G401.6 (cell line): Measurements from ENCODE around the gene P3H1.
"Not testable (repeated sequence)": the region's sequence is repeated elsewhere in the genome, so short reads cannot be mapped to it uniquely, and the experiment has no call there.

Experiments
- FAIRE-seq: peaks from 2 replicates; lab custom pipeline; 2012; peaks lifted over from hg19 to GRCh38; lab: Jason Lieb, UNC

P3H1 gene

GRCh38 chr1:42773420-42773819, 6.6 kb upstream of the P3H1 start:
- FAIRE-seq = no peak

DNA sequence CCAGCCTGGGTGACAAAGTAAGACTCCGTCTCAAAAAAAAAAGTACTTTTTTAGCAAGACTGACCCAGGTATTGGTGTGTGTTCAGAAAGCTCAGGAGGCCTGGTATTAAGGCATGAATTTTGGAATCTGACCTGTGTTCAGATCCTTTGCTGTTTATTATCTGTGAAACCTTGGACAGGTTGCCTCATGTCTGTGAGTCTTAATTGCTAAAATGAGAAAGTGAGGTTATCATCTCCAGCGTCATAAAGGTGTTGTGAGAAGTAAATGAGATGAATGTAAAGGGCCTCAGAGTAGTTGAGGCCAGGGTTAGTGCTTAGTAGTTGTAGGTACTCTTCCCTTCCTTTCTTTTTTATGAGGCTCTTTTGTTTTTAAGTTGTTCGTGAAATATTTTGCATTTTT, 3.0 kb upstream of the P3H1 start:
- no peak for FAIRE-seq

- no peak for FAIRE-seq
Measured at GRCh38 chr1:42768172-42768571, 1.3 kb upstream of the P3H1 start.

DNA sequence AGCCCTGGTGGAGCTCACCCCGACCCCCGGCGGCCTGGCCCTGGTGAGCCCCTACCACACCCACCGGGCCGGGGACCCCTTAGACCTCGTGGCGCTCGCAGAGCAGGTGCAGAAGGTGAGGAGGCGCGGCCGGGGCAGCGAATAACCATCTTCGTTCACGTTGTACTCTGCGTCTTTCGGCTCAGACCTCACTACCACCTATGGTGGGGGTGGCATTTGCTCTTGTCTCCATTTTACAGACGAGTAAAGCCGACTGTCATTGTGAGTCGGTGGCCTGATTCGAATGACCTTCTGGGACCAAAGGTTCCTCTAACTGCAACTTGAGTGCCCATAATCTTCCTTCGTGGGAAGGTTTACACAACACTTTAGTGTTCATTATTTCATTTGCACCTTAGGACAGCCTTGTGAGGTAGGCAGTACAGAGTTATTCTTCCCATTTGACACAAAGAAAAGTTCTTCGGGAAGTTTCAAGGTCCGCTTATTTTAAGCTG, 727 bp upstream of the P3H1 start:
- no peak for FAIRE-seq

GRCh38 chr1:42765832-42766740, 742 bp downstream of the P3H1 start:
- FAIRE-seq = peak; percentile 52

GRCh38 chr1:42765269-42765668, 1.6 kb downstream of the P3H1 start:
- FAIRE-seq = no peak

DNA sequence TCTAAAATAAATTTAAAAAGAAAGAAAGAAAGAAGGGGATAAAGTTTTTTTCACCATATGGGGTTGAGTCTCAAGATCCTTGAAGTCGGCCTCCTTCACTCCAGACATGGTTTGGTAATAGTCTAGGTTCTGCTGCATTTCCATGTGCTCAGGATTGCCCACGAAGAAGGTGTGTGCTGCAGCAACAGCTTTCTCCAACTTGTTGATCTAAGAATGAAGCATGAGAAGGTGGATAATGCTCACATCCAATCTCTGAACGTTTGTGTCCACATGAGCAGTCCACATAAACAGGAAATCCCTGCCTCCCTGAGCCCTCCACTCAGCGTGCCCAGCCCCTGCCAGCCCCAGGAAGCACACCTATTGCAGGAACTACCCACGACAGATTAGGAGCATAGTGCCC, 4.6 kb downstream of the P3H1 start:
- no peak for FAIRE-seq

DNA sequence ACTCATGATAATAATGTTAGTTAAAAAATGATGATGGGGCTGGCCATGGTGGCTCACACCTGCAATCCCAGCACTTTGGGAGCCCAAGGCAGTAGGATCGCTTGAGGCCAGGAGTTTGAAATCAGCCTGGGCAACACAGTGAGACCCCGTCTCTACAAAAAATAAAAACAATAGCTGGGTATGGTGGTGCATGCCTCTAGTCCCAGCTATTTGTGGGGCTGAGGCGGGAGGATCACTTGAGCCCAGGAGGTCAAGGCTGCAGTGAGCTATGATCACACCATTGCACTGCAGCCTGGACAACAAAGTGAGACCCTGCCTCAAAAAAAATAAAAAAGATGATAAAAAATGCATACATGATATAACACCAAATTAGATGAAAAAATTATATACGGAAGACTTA, 5.3 kb downstream of the P3H1 start:
- no peak for FAIRE-seq

GRCh38 chr1:42759114-42759513, 7.7 kb downstream of the P3H1 start:
- FAIRE-seq = no peak

DNA sequence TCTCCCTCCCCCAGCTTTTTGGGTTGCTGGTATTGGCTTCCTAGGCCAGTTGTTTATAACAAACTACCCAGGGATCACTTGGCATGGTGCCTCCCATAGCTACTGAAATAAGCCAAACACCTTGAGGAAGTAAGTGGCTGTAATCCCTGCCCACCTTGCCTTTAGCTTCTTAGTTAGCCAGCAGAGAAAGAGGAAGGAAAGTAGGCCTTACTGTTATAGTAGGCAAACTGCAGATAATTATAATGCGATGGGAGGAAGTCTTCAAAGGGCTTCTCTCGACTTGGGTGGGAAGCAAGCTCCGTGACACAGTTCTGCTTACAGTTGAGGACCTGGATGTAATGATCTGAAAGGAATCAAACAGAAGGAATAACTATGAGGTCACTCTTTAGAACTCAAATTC, 8.2 kb downstream of the P3H1 start:
- FAIRE-seq = no peak

GRCh38 chr1:42757892-42758275, 8.9 kb downstream of the P3H1 start:
- no peak for FAIRE-seq

DNA sequence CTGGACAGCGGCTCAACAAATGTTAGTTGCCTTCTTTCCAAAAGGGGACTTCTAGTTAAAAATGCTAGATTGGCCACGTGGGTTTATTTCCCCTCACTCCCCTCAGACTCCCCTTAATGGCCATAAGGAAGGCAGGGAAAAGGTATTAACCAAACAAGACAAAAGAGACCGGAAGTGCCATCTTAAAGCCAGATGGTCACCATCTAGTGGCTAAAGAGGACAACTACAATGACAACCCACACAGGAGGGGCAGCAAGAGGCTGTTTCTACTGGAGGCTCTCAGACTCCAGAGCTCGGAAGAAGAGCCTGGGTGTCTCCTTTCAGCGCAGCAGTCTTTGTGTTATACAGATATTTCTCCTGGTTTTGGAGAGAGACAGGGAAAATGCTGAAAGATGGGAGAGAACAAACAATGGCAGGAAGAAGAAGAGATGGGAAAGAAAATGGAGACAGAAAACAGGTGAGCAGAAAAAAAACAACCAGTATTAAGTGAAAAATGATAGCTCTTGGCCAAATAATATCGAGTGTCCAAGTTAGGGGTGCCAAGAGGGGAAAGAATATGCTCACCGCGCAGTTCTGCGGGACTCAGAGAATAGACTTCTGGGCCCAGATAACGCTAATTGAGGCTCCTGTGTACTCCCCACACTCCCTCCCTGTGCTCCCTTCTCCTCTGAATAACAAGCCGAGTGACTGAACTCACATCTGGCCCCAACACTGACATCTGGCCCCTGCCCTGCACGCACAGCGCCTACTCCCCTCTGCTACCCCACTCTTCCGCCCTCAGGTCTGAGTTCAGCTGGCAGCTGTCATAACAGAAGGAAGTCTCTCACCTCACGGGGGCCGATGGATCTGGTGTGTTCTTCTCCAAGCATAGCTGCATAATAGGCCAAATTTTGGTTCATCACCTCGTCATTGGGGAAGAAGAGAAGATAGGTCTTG, 9.6 kb downstream of the P3H1 start:
- peak; percentile 60 for FAIRE-seq

DNA sequence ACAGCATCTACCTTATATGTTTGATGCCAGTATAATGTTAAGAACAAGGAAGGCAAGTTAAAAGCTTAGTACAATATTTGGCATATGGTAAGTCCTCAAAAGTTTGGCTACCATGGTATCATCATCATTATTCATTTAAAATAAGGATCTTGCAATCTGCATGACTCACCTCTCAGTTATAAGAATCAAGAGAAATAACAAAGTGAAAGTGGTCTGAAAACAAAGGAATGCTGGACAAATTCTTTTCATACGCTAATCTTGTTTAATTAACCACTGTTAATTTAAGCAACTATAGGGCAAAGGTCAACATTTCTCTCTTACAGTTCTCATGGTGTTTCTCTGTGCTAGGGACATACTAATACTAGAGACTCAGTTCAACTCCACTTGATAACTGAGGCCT, 13.8 kb downstream of the P3H1 start:
- FAIRE-seq = no peak

DNA sequence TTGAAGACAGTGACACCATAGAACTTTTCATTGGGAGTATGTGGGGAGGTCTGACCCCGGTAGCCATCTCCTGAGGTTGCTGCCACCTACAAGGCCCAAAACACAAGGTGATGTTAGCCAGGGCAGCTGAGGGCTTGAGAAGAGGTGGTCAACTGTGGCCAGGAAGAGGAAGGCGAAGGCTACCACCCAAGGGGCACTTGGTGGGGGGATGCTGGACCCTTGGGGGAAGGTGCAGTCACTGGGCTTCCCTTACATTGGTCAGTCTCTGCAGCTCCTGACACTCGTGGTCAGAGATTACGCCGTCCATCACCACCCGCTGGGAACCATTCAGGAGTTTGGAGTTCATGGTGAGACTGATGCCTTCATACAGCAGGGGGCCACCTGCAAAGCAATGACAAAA, 14.5 kb downstream of the P3H1 start:
- FAIRE-seq = no peak

GRCh38 chr1:42751511-42752070, 15.2 kb downstream of the P3H1 start:
- not testable (repeated sequence) for FAIRE-seq

DNA sequence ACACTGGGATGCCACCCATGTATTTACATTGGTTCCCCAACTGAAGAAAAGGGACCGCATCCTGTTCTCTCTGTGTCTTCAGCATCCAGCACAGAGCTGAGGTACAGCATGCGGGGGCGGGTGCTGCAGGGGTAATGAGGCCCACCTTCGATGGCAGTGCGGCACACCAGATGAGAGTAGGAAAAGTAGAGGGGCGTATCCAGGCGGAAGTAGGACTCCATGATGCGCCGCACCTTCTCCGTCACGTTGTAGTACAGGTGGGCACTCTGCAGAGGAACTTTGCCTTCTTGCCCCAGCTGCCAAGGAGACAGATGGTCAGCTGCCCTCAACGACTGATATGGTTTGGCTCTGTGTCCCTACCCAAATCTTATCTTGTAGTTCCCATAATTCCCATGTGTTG, 16.8 kb downstream of the P3H1 start:
- FAIRE-seq = no peak

DNA sequence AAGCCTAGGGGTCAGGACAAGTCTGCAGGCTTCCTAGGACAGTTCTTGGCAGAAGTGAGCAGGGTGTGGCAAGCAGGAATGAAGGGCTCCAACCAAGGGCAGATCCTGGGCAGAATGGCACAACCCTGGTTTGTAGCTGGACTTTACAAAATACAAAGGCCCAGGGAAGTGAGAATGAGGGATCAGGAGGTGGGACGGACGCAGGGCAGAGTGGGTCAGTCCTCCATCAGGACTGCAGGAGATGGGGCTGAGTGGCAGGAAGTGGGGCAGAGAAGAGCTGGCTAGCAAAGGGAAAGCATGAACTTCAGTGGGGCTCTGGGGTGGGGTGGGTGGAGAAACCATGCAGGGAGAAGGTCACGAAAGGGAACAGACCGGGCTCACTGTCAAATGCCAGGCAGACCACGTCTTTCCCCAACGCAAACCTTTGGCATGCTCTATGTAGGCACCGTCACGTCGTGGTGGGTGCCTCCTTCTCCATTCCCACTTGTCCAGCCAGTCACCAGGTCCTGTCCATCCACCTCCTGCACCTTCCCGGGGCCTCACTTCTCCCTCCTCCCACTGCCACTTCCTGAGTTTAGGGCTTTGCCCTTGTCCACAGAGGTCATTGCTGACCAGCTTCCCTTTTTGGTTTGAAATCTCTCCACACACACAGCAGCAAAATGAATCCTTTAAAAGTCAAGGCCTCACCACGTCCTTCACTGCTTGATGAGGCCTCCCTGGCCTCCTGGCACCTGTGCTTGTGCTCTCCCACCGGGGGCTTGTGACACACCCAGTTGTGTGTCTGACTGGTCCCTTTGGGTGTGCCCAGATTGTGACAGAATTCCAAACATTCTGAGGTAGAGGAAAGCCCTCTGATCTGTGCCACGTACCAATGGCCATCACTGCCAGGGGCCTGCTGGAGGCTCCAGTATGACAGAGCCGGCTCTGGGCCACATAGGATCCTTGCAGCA, 18.1 kb downstream of the P3H1 start:
- no peak for FAIRE-seq

DNA sequence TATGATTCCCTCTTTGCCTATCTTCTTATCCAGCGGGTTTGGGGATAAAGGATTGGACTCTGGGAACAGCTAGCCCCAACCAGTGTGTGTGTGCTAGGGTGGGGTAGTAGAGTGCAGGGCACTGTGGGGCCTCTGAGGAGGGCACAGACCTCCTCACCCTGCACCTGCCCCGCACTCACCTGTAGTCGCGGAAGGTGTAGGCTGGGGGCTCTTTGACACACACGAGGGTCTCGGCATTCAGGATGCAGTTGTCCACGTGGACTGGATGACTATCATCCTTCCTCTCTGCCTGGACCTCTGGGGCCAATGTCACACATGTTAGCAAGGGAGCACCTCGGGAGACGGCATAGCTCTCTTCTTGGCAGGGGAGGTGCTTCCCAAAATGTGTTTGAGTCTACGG, 18.8 kb downstream of the P3H1 start:
- FAIRE-seq = no peak

DNA sequence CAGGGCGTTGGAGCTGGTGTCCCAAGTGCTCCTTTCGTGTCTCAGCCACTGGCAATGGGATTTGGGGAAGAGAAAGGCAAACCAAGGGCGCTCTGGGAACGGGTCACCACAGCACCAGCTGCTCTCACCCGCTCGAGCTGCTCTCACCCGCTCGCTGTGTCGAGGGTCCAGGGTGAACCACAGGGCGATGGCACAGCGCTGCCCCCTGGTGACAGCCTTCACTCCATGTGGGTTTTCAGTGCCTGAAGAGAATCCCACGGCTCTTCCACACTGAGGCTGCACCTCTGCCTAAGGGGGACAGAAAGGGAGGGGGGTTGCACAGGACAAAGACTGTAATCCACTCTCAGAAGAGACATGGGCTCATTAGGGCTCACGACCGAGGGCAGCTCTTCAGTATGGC, 19.7 kb downstream of the P3H1 start:
- FAIRE-seq = no peak

DNA sequence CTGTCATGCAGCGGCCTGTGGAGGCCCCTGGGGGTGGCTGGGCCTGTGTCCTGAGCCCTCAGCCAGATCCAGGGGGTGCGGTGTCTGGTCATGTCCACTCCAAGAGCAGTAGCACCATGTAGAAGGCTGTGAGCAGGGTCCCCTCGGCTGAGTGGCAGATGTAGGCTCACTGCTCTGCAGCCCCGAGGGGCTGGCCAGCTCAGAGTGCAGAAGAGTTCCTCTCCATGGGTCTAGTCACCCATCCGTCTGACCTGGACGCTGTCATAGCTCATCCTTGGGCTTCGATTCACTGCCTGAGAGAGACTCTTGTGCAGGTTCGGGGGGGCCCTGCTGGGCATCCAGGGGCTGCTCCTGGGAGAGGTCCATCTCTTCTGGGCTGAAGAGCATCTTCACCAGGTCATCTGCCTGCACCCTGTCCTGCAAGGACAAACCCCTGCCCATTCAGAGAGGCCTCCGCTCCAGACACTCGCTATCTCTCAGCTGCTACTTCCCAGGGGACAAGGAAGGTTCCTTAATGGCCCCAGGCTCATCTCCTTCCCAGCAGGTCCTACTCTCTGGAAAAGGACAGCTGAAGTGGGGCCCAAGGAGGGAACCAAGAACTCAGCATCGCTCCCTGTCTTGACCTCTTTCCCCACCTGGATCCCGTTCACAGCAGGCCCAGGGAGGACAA, 20.3 kb downstream of the P3H1 start:
- no peak for FAIRE-seq

- no peak for FAIRE-seq
Measured at GRCh38 chr1:42745851-42746250, 21.0 kb downstream of the P3H1 start.
